GM21360 (cell line): ENCODE data around the gene REP15.
"Not testable (repeated sequence)": the region's sequence is repeated elsewhere in the genome, so short reads cannot be mapped to it uniquely, and the experiment has no call there.

Experiments
- ATAC-seq: cut with Tn5 transposase; IDR thresholded peaks from one replicate; pipeline ENCODE4 v1.9.1; 2021; ENCODE audit warnings: mild to moderate bottlenecking, moderate library complexity; ENCODE audit not compliant: unreplicated experiment

The REP15 gene

GRCh38 chr12:27695556-27696292, 523 bp upstream of the REP15 start:
- no peak for ATAC-seq

GRCh38 chr12:27696864-27697564, 767 bp downstream of the REP15 start:
- ATAC-seq, result no peak

GRCh38 chr12:27703720-27704452, 7.6 kb downstream of the REP15 start:
- peak; percentile 94 for ATAC-seq

- no peak for ATAC-seq
These were observed 9.0 kb downstream of the REP15 start for GRCh38 chr12:27705263-27705662.

- ATAC-seq, result no peak
These were observed 11.0 kb downstream of the REP15 start for GRCh38 chr12:27707216-27707615.

- no peak for ATAC-seq
These were observed 13.1 kb downstream of the REP15 start for GRCh38 chr12:27709212-27709931.

GRCh38 chr12:27709932-27710591, 13.8 kb downstream of the REP15 start:
- peak; percentile 33 for ATAC-seq

- peak; percentile 90 for ATAC-seq
These were observed 14.5 kb downstream of the REP15 start, which contains the start of gene MRPS35 for GRCh38 chr12:27710592-27711316. MRPS35 (plus strand) TSS chr12:27710832; CDS start chr12:27710844, 12 bp downstream.

- ATAC-seq, result peak; percentile 19
These were observed 15.1 kb downstream of the REP15 start for GRCh38 chr12:27711317-27711682.

- no peak for ATAC-seq
These were observed 15.7 kb downstream of the REP15 start for GRCh38 chr12:27711967-27712366.

- no peak for ATAC-seq
These were observed 27.0 kb downstream of the REP15 start for GRCh38 chr12:27723212-27723611.

GRCh38 chr12:27730097-27730588, 33.9 kb downstream of the REP15 start:
- ATAC-seq, result no peak

- ATAC-seq, result no peak
These were observed 36.0 kb downstream of the REP15 start for GRCh38 chr12:27732281-27732680.

GRCh38 chr12:27733052-27733656, 36.9 kb downstream of the REP15 start:
- ATAC-seq, result peak; percentile 82

- ATAC-seq, result no peak
These were observed 37.5 kb downstream of the REP15 start for GRCh38 chr12:27733791-27734190.

GRCh38 chr12:27734321-27734720, 38.1 kb downstream of the REP15 start:
- not testable (repeated sequence) for ATAC-seq

- ATAC-seq, result no peak
These were observed 47.4 kb downstream of the REP15 start for GRCh38 chr12:27743601-27744000.

GRCh38 chr12:27745734-27746133, 49.5 kb downstream of the REP15 start:
- ATAC-seq, result not testable (repeated sequence)
